Ovary (tissue), 3 donors: ENCODE measurements around the gene LDHAL6A.

ENCODE experiments used
- CTCF ChIP-seq, 3 donors: fragments of 450-650 bp in 2 of 3; fragments of 200-600 bp in 1 of 3; IDR thresholded peaks; one replicate each; pipeline versions ENCODE4 v1.5.1 to v1.8.0; 2016 to 2022; ENCODE audit warnings: antibody characterized with exemption in 3 of 3, mild to moderate bottlenecking in 1 of 3
- EP300 ChIP-seq: sonication (generic); formaldehyde crosslinking; IDR thresholded peaks from one replicate; pipeline ENCODE4 v1.6.1; 2017; ENCODE audit warnings: antibody characterized with exemption
- POLR2A ChIP-seq: fragments of 450-650 bp; IDR thresholded peaks from one replicate; pipeline ENCODE4 v1.6.1; 2017; ENCODE audit warnings: antibody characterized with exemption, mild to moderate bottlenecking, moderate library complexity
- donor health status: DM: no; HTN: no; CAD: no.

GRCh38 chr11:18471995-18472394, 16.3 kb downstream of the LDHAL6A start:
- no peak for TF ChIP-seq CTCF (IDR thresholded peaks at IDR 0.05)
- no peak for TF ChIP-seq EP300
- no peak for TF ChIP-seq POLR2A
